Caki2 (cell line): ENCODE data around the gene PAX3. TPM values are rescaled to one million over a fixed set of nuclear protein-coding genes. Genes with fewer than 3 reads are reported as not detected.

Source experiments
- DNase-seq: peaks from one replicate; pipeline ENCODE4 v3.0.0-alpha.2; 2015; ENCODE audit warnings: low read depth
- in situ Hi-C: cut with HindIII; loops from 2 replicates; pipeline ENCODE4 v1.10.0; 2016; ENCODE audit warnings: low sequenced_read_pairs, low pct_unique_long_range_greater_than_20kb, mixed read lengths
- total RNA-seq: library from RNA; depleted of rRNA; stranded (reverse); fragments of >200 nt; shearing (Covaris generic); gene quantifications from 2 replicates; pipeline ENCODE4 v1.2.3, GENCODE V29; 2014; ENCODE audit warnings: low replicate concordance

PAX3 gene
- total RNA-seq, 1 experiment from 2014 or later: not detected

- DNase-seq: no peak
- in situ Hi-C loops: no loop called here
Observed at GRCh38 chr2:222301053-222301795, 2.4 kb upstream of the PAX3 start.

- DNase-seq: no peak
- in situ Hi-C loops: no loop called here
Observed at GRCh38 chr2:222300726-222301052, 1.9 kb upstream of the PAX3 start.

GRCh38 chr2:222299906-222300725, 1.3 kb upstream of the PAX3 start:
- no peak for DNase-seq
- in situ Hi-C loops: no loop called here

GRCh38 chr2:222298001-222298310, 842 bp downstream of the PAX3 start:
- in situ Hi-C loops: no loop called here
- no peak for DNase-seq

- in situ Hi-C loops: no loop called here
- DNase-seq: no peak
Observed at GRCh38 chr2:222297600-222297935, 1.2 kb downstream of the PAX3 start.

GRCh38 chr2:222296911-222297599, 1.7 kb downstream of the PAX3 start:
- in situ Hi-C loops: no loop called here
- DNase-seq: no peak

- no peak for DNase-seq
- in situ Hi-C loops: no loop called here
Observed at GRCh38 chr2:222296311-222296741, 2.5 kb downstream of the PAX3 start.

- no peak for DNase-seq
Observed at GRCh38 chr2:222295368-222296062, 3.3 kb downstream of the PAX3 start.

GRCh38 chr2:222294996-222295367, 3.8 kb downstream of the PAX3 start:
- no peak for DNase-seq
- in situ Hi-C loops: no loop called here

More at GRCh38 chr2:222295368-222296062, 3.3 kb downstream of the PAX3 start:
- in situ Hi-C loops: no loop called here

GRCh38 chr2:222293660-222294630, 4.9 kb downstream of the PAX3 start:
- in situ Hi-C loops: no loop called here
- no peak for DNase-seq

GRCh38 chr2:222292149-222293134, 6.4 kb downstream of the PAX3 start:
- DNase-seq: no peak
- in situ Hi-C loops: no loop called here

- no peak for DNase-seq
- in situ Hi-C loops: no loop called here
Observed at GRCh38 chr2:222291485-222291841, 7.3 kb downstream of the PAX3 start.

GRCh38 chr2:222290736-222291484, 7.9 kb downstream of the PAX3 start:
- in situ Hi-C loops: no loop called here
- DNase-seq: no peak

- no peak for DNase-seq
- in situ Hi-C loops: no loop called here
Observed at GRCh38 chr2:222290401-222290735, 8.4 kb downstream of the PAX3 start.

GRCh38 chr2:222289278-222290160, 9.3 kb downstream of the PAX3 start:
- in situ Hi-C loops: no loop called here
- no peak for DNase-seq
